ENCODE data around the gene GPR146. TPM values are rescaled to one million over a fixed set of nuclear protein-coding genes. Genes with fewer than 3 reads are reported as not detected.
A peak's percentile ranks its signal among the peaks of the same experiment; 100 is the strongest.

Gene GPR146
- total and polyA plus RNA-seq, 2 donors from 2014 or later, result 7.6 to 10.3 TPM

DNA sequence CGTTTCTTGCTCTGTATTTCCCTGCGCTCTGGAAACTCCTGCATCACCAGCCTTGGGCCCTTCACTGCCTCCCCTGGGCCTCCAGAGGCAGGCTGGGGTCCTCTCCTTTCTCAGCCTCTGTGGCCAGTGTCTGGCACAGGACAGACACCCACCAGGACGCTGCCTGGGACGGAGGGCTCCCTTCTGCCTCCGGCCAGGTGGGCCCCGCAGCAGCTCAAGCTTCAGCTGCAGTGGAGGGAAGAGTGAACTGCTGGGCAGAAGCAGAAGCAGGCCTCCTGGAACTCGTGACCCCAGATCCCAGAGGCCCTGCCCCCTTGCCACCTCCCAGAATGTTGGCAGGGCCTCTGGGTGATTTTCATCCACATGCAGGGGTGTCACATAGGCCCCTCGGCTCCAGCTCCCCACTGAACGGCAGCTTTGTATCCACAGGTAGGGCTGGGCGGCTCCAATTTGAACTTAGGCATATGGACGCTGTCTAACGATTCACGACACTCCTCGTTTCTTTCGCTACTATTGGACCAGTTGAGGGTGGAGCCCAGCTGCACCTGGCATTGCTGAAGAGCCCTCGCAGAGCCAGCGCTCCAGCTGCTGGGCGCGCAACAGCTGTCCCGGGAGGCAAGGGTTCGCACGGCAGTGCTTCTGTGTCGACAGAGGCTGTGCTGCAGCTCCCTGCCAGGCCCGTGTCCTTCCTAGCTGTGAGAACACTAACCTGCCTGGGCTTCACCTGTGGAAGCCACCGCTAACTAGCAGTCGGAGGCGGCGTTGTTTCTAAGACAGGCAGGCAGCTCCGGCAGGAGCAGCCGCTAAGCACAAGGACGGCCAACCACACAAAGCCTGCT is 18.4 kb upstream of the GPR146 start:
- Histone ChIP-seq H3K9me3 (ENCODE audit: control insufficient read depth in 2 of 3, insufficient read depth in 1 of 3, low read length in 3 of 3) (no peaks in the 10 kb centered on the region), H3K27ac (ENCODE audit: low read depth in 2 of 2, low read length in 2 of 2) (no peak overlapping the region), H3K4me1 (ENCODE audit: control insufficient read depth in 2 of 3, insufficient read depth in 2 of 3, low read depth in 1 of 3, low read length in 3 of 3) (peaks cover 0 to 17% (median 0%) of the 10 kb centered on the region in 3 donors), H3K4me3 (ENCODE audit: low read length in 3 of 3) (no peak overlapping the region), H3K27me3 (ENCODE audit: control insufficient read depth, insufficient read depth, low read length) (no peaks in the 10 kb centered on the region), H3K36me3 (ENCODE audit: control insufficient read depth in 2 of 3, insufficient read depth in 3 of 3, low read length in 3 of 3) (no peaks in the 10 kb centered on the region), H3K9ac (ENCODE audit: low read length in 3 of 3) (no peak overlapping the region)
- intact Hi-C loops (cut with DNase I), result no loop called here
- TF ChIP-seq, protein P1, sequence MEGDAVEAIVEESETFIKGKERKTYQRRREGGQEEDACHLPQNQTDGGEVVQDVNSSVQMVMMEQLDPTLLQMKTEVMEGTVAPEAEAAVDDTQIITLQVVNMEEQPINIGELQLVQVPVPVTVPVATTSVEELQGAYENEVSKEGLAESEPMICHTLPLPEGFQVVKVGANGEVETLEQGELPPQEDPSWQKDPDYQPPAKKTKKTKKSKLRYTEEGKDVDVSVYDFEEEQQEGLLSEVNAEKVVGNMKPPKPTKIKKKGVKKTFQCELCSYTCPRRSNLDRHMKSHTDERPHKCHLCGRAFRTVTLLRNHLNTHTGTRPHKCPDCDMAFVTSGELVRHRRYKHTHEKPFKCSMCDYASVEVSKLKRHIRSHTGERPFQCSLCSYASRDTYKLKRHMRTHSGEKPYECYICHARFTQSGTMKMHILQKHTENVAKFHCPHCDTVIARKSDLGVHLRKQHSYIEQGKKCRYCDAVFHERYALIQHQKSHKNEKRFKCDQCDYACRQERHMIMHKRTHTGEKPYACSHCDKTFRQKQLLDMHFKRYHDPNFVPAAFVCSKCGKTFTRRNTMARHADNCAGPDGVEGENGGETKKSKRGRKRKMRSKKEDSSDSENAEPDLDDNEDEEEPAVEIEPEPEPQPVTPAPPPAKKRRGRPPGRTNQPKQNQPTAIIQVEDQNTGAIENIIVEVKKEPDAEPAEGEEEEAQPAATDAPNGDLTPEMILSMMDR (IDR thresholded peaks at IDR 0.05; ENCODE audit: borderline replicate concordance, extremely low read depth, insufficient read depth), result no peak
- peak in 4 of 5 donors; percentile 43 to 61 (median 50) for DNase-seq
- no peak for FAIRE-seq

DNA sequence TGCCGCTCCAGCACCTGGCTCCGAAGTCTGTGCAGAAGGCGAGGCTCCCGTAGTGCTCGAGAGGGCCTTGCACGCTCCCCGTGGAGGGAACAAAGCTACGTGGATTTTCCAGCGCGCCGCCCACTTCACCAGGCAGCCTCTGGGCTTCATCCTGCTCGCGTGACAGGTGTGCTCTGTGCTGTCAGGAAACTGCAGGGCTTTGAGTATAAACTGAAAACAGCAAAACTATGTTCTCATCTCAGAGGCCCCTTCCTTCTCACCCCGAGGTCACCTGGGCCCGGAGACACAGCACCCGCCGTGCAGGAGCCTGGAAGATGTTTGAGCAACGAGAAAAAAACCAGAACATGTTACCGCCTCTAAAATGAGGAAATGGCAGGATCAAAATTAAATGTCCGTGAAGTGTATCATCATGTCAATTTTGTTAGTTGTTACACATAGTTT is 17.6 kb upstream of the GPR146 start:
- TF ChIP-seq, protein P1 (IDR thresholded peaks at IDR 0.05; ENCODE audit: borderline replicate concordance, extremely low read depth, insufficient read depth), result no peak
- DNase-seq (peak in 1 of 5 donors; percentile 62), FAIRE-seq (no peak)
- Histone ChIP-seq H3K9me3 (ENCODE audit: control insufficient read depth in 2 of 3, insufficient read depth in 1 of 3, low read length in 3 of 3) (no peaks in the 10 kb centered on the region), H3K4me3 (ENCODE audit: low read length in 3 of 3) (peak overlapping the region in 2 of 3 donors; percentile 50 to 72), H3K9ac (ENCODE audit: low read length in 3 of 3) (peak overlapping the region in 1 of 3 donors; percentile 65), H3K4me1 (ENCODE audit: control insufficient read depth in 2 of 3, insufficient read depth in 2 of 3, low read depth in 1 of 3, low read length in 3 of 3) (peaks cover 0 to 17% (median 0%) of the 10 kb centered on the region in 3 donors), H3K27ac (ENCODE audit: low read depth in 2 of 2, low read length in 2 of 2) (peak overlapping the region; percentile 63 to 80), H3K36me3 (ENCODE audit: control insufficient read depth in 2 of 3, insufficient read depth in 3 of 3, low read length in 3 of 3) (no peaks in the 10 kb centered on the region), H3K27me3 (ENCODE audit: control insufficient read depth, insufficient read depth, low read length) (no peaks in the 10 kb centered on the region)
- intact Hi-C loops (cut with DNase I), result no loop called here

DNA sequence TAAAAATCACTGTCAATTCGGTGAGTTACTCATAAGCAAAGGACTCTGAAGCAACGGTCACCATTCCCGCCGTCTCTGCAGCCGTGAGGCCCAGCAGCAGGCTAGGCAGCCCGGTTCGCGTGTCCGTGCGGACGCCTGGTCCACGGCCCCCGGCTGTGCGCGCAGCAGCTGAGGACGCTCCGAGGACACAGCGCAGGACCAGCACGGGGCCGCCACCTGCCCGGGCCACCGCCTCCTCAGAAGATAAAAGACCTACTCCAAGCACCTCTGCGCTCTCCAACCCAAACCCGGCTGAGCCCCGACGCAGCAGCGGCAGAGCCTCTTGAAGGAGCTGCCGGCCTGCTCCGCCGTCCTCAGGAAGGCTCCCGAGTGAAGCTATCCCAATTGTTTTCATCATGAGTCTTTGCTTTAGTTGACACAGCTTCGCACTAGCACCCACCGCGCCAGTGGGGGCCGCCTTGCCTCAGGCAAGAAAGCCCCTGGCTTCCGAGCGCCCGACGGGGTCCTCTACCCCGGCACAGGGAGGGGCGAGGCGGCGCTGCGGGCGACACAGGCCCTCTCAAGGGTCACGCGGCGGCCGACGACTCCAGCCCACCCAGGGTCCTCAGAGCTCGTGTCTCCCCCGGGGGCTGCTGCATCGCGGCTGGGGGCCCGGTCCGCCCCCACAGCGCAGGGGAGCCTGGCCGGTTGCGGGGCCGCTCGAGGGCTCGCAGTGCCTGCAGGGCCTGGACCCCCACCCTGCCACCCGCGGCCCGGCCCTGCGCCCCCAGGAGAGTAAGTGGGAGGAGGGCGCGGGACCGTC is 16.9 kb upstream of the GPR146 start:
- DNase-seq (peak in 4 of 5 donors; percentile 42 to 86 (median 62)), FAIRE-seq (no peak)

More for the DNA sequence above, 16.9 kb upstream of the GPR146 start:
- TF ChIP-seq, protein P1 (IDR thresholded peaks at IDR 0.05; ENCODE audit: borderline replicate concordance, extremely low read depth, insufficient read depth), result no peak
- Histone ChIP-seq H3K36me3 (ENCODE audit: control insufficient read depth in 2 of 3, insufficient read depth in 3 of 3, low read length in 3 of 3) (no peaks in the 10 kb centered on the region), H3K4me3 (ENCODE audit: low read length in 3 of 3) (peak overlapping the region; percentile 48 to 72 (median 50)), H3K9ac (ENCODE audit: low read length in 3 of 3) (peak overlapping the region in 2 of 3 donors; percentile 41 to 65), H3K27me3 (ENCODE audit: control insufficient read depth, insufficient read depth, low read length) (no peaks in the 10 kb centered on the region), H3K4me1 (ENCODE audit: control insufficient read depth in 2 of 3, insufficient read depth in 2 of 3, low read depth in 1 of 3, low read length in 3 of 3) (peaks cover 0 to 17% (median 0%) of the 10 kb centered on the region in 3 donors), H3K9me3 (ENCODE audit: control insufficient read depth in 2 of 3, insufficient read depth in 1 of 3, low read length in 3 of 3) (no peaks in the 10 kb centered on the region), H3K27ac (ENCODE audit: low read depth in 2 of 2, low read length in 2 of 2) (peak overlapping the region; percentile 63 to 80)
- intact Hi-C loops (cut with DNase I), result no loop called here

Data from kidney (tissue), 14 donors.